ENCODE results near the gene LRRC37A3.
"Not testable (repeated sequence)": the region's sequence is repeated elsewhere in the genome, so short reads cannot be mapped to it uniquely, and the experiment has no call there.

DNA sequence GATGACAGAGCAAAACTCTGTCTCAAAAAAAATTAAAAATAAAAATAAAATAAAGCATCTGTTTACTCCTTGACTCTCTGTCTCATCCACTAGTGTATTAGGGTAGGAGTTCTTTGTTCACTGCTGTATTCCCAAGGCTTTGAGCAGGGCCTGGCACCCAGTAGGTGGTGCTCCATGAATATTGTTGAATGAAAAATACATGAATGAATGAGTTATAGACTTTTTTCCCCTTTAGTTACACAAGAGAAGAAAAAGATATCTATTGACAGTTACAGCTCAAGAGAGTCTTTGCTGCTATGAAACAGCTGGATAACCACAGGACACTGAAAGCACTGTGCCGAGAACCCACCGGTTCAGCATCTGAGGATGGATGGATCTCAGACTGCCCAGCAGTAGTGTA lies 44.5 kb upstream of the LRRC37A3 start:
- TF ChIP-seq, protein P1, sequence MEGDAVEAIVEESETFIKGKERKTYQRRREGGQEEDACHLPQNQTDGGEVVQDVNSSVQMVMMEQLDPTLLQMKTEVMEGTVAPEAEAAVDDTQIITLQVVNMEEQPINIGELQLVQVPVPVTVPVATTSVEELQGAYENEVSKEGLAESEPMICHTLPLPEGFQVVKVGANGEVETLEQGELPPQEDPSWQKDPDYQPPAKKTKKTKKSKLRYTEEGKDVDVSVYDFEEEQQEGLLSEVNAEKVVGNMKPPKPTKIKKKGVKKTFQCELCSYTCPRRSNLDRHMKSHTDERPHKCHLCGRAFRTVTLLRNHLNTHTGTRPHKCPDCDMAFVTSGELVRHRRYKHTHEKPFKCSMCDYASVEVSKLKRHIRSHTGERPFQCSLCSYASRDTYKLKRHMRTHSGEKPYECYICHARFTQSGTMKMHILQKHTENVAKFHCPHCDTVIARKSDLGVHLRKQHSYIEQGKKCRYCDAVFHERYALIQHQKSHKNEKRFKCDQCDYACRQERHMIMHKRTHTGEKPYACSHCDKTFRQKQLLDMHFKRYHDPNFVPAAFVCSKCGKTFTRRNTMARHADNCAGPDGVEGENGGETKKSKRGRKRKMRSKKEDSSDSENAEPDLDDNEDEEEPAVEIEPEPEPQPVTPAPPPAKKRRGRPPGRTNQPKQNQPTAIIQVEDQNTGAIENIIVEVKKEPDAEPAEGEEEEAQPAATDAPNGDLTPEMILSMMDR (IDR thresholded peaks at IDR 0.05), result not testable (repeated sequence)
- not testable (repeated sequence) for TF ChIP-seq POLR2A (IDR thresholded peaks at IDR 0.05)
